H1 (cell line): Measurements from ENCODE around the gene RPRD1A. TPM values are rescaled to one million over a fixed set of nuclear protein-coding genes. Genes with fewer than 3 reads are reported as not detected.

ENCODE experiments used
- CTCF ChIA-PET: fragments of 300-600 bp; sonication (Branson Sonifier 250); formaldehyde crosslinking; loops from one replicate; lab custom pipeline; 2021; ENCODE audit not compliant: partially characterized antibody; lab: Charles Lee
- POLR2A ChIA-PET: fragments of 300-600 bp; sonication (Branson Sonifier 250); formaldehyde crosslinking; loops from one replicate; lab custom pipeline; 2021; ENCODE audit warnings: inconsistent platforms; ENCODE audit not compliant: partially characterized antibody; lab: Charles Lee
- DNase-seq, 2 experiments: peaks; one replicate each; pipeline versions ENCODE4 v3.0.0 to v3.0.0-alpha.2; 2010 to 2022; ENCODE audit warnings: low spot score in 2 of 2, low read depth in 1 of 2, mixed read lengths in 1 of 2
- FAIRE-seq: peaks from 2 replicates; lab custom pipeline; 2011; peaks lifted over from hg19 to GRCh38; lab: Jason Lieb, UNC
- H2AFZ ChIP-seq: 2 replicates; pipeline ENCODE4 v1.8.1; 2012; ENCODE audit warnings: low read length, inconsistent platforms
- H2AK5ac ChIP-seq: 2 replicates; pipeline ENCODE4 v1.6.1; 2013; ENCODE audit warnings: low read depth, low read length
- H2BK120ac ChIP-seq: replicated peaks from 2 replicates; pipeline ENCODE3; 2013; ENCODE audit warnings: low read depth, low read length, inconsistent platforms
- H2BK12ac ChIP-seq: 2 replicates; pipeline ENCODE4 v1.6.1; 2013; ENCODE audit warnings: low read depth, low read length
- H2BK15ac ChIP-seq: 2 replicates; pipeline ENCODE4 v1.6.1; 2013; ENCODE audit warnings: low read length
- H2BK20ac ChIP-seq: 2 replicates; pipeline ENCODE4 v1.6.1; 2013; ENCODE audit warnings: low read length
- H2BK5ac ChIP-seq: 2 replicates; pipeline ENCODE4 v1.6.1; 2013; ENCODE audit warnings: low read depth, low read length
- H3K14ac ChIP-seq: 2 replicates; pipeline ENCODE4 v1.6.1; 2013; ENCODE audit warnings: inconsistent platforms; ENCODE audit not compliant: insufficient read length
- H3K18ac ChIP-seq: 2 replicates; pipeline ENCODE4 v1.6.1; 2013; ENCODE audit warnings: low read length; ENCODE audit errors: extremely low read depth
- H3K23ac ChIP-seq: 2 replicates; pipeline ENCODE4 v1.6.1; 2013; ENCODE audit warnings: inconsistent platforms; ENCODE audit not compliant: insufficient read length
- H3K23me2 ChIP-seq: 2 replicates; pipeline ENCODE4 v1.6.1; 2013; ENCODE audit warnings: low read depth, low read length
- H3K27ac ChIP-seq: 2 replicates; pipeline ENCODE4 v1.6.1; 2011; ENCODE audit warnings: low read depth, low read length, inconsistent platforms
- H3K27me3 ChIP-seq, 4 experiments: replicated peaks in 1 of 4; 1 replicate in 1 of 4; 2 replicates in 3 of 4; pipeline versions ENCODE4 v1.6.1 to v1.8.1; 2011 to 2013; ENCODE audit warnings: low read length in 3 of 4, mild to moderate bottlenecking in 3 of 4, inconsistent platforms in 2 of 4, mixed read lengths in 2 of 4, moderate library complexity in 1 of 4; ENCODE audit not compliant: control insufficient read depth in 3 of 4, insufficient read depth in 3 of 4; ENCODE audit errors: extremely low read depth in 1 of 4
- H3K36me3 ChIP-seq, 4 experiments: 2 replicates each; pipeline versions ENCODE4 v1.6.1 to v1.8.1; 2011 to 2013; ENCODE audit warnings: mild to moderate bottlenecking in 4 of 4, low read length in 3 of 4, moderate library complexity in 2 of 4, control low read depth in 1 of 4, inconsistent platforms in 1 of 4; ENCODE audit not compliant: insufficient read depth in 4 of 4, control insufficient read depth in 2 of 4
- H3K4ac ChIP-seq: replicated peaks from 2 replicates; pipeline ENCODE3; 2013; ENCODE audit warnings: low read length, low read depth, mixed read lengths, inconsistent platforms; ENCODE audit not compliant: insufficient read length
- H3K4me1 ChIP-seq, 4 experiments: replicated peaks in 1 of 4; 1 replicate in 1 of 4; 2 replicates in 3 of 4; pipeline versions ENCODE4 v1.6.1 to v1.8.1; 2011 to 2013; ENCODE audit warnings: low read length in 3 of 4, inconsistent platforms in 2 of 4, mixed read lengths in 1 of 4; ENCODE audit not compliant: insufficient read depth in 4 of 4, control insufficient read depth in 3 of 4
- H3K4me2 ChIP-seq, 2 experiments: 2 replicates each; pipeline versions ENCODE4 v1.6.1 to v1.8.1; 2011 to 2013; ENCODE audit warnings: low read depth in 2 of 2, low read length in 2 of 2, control low read depth in 1 of 2, inconsistent platforms in 1 of 2, mild to moderate bottlenecking in 1 of 2; ENCODE audit not compliant: insufficient read depth in 1 of 2
- H3K4me3 ChIP-seq, 4 experiments: fragments of 200-600, 300-600 bp in 1 of 4; sonication (generic), shearing (Covaris generic), sonication (Bioruptor Twin) in 1 of 4; 2 replicates each; pipeline versions ENCODE4 v1.5.1 to v1.8.1; 2011 to 2016; ENCODE audit warnings: low read length in 4 of 4, low read depth in 3 of 4, control low read depth in 2 of 4, inconsistent platforms in 2 of 4, mild to moderate bottlenecking in 2 of 4, mixed read lengths in 1 of 4, moderate library complexity in 1 of 4; ENCODE audit not compliant: insufficient read depth in 2 of 4; ENCODE audit errors: extremely low read depth in 1 of 4
- H3K56ac ChIP-seq: replicated peaks from 2 replicates; pipeline ENCODE3; 2013; ENCODE audit warnings: low read depth, mild to moderate bottlenecking, mixed read lengths, low read length, inconsistent platforms; ENCODE audit not compliant: insufficient read length
- H3K79me1 ChIP-seq: 2 replicates; pipeline ENCODE4 v1.6.1; 2013; ENCODE audit warnings: low read depth, low read length, control low read depth
- H3K79me2 ChIP-seq, 2 experiments: 2 replicates each; pipeline versions ENCODE4 v1.6.1 to v1.8.1; 2012 to 2013; ENCODE audit warnings: low read length in 2 of 2, mild to moderate bottlenecking in 2 of 2, inconsistent platforms in 1 of 2; ENCODE audit not compliant: insufficient read depth in 2 of 2, control insufficient read depth in 1 of 2
- H3K9ac ChIP-seq, 4 experiments: replicated peaks in 1 of 4; 1 replicate in 1 of 4; 2 replicates in 3 of 4; pipeline versions ENCODE4 v1.6.1 to v1.8.1; 2011 to 2013; ENCODE audit warnings: low read depth in 3 of 4, low read length in 3 of 4, control low read depth in 2 of 4, mild to moderate bottlenecking in 2 of 4, moderate library complexity in 2 of 4, inconsistent platforms in 1 of 4; ENCODE audit errors: extremely low read depth in 1 of 4
- H3K9me3 ChIP-seq, 2 experiments: 2 replicates each; pipeline versions ENCODE4 v1.6.1 to v1.8.1; 2012 to 2013; ENCODE audit warnings: mild to moderate bottlenecking in 2 of 2, moderate library complexity in 2 of 2, control low read depth in 1 of 2, inconsistent platforms in 1 of 2, low read depth in 1 of 2, low read length in 1 of 2, mixed read lengths in 1 of 2; ENCODE audit not compliant: insufficient read depth in 2 of 2
- H4K20me1 ChIP-seq, 2 experiments: replicated peaks in 1 of 2; 2 replicates each; pipeline versions ENCODE3 to v1.8.1; 2011 to 2013; ENCODE audit warnings: inconsistent platforms in 2 of 2, low read length in 2 of 2, mild to moderate bottlenecking in 1 of 2; ENCODE audit not compliant: insufficient read depth in 2 of 2, control insufficient read depth in 1 of 2
- H4K5ac ChIP-seq: 2 replicates; pipeline ENCODE4 v1.6.1; 2013; ENCODE audit warnings: low read length, low read depth, mixed read lengths, inconsistent platforms; ENCODE audit not compliant: insufficient read length
- H4K8ac ChIP-seq: 2 replicates; pipeline ENCODE4 v1.8.0; 2013; ENCODE audit warnings: mild to moderate bottlenecking, moderate library complexity, low read length, inconsistent platforms; ENCODE audit not compliant: insufficient read depth; ENCODE audit errors: extremely low read depth
- H4K91ac ChIP-seq: replicated peaks from 2 replicates; pipeline ENCODE3; 2013; ENCODE audit warnings: low read length, mixed read lengths, inconsistent platforms; ENCODE audit not compliant: insufficient read length
- CBX5 ChIP-seq: fragments of 300-800, 300-1000 bp; sonication (generic); IDR thresholded peaks from 2 replicates; pipeline ENCODE4 v1.7.1; 2016; ENCODE audit warnings: antibody characterized with exemption, low read length, low read depth
- KDM5A ChIP-seq: fragments of 200-600 bp; IDR thresholded peaks from 2 replicates; pipeline ENCODE4 v1.7.1; 2012; ENCODE audit warnings: mild to moderate bottlenecking, low read length, inconsistent platforms, mixed read lengths
- POLR2AphosphoS5 ChIP-seq: IDR thresholded peaks from 2 replicates; pipeline ENCODE4 v1.6.1; 2011; ENCODE audit warnings: low read depth, low read length
- RFX5 ChIP-seq: IDR thresholded peaks from 2 replicates; pipeline ENCODE4 v1.6.1; 2011; ENCODE audit warnings: low read depth, low read length, improper control_type of control experiment, borderline replicate concordance
- SAP30 ChIP-seq: fragments of 300-600 bp; sonication (generic); IDR thresholded peaks from 2 replicates; pipeline ENCODE4 v1.7.1; 2012; ENCODE audit warnings: low read length, moderate library complexity, mild to moderate bottlenecking, inconsistent platforms; ENCODE audit not compliant: insufficient read depth, insufficient replicate concordance
- SIN3A ChIP-seq, 2 experiments: IDR thresholded peaks in 1 of 2; conservative IDR thresholded peaks in 1 of 2; 2 replicates each; pipeline ENCODE4 v1.6.1; 2011 to 2012; ENCODE audit warnings: low read length in 2 of 2, improper control_type of control experiment in 1 of 2, low read depth in 1 of 2, mild to moderate bottlenecking in 1 of 2
- SP1 ChIP-seq: IDR thresholded peaks from 2 replicates; pipeline ENCODE4 v1.6.1; 2011; ENCODE audit warnings: low read depth, low read length
- SRF ChIP-seq: IDR thresholded peaks from 2 replicates; pipeline ENCODE4 v1.6.1; 2011; ENCODE audit warnings: mild to moderate bottlenecking, low read depth, low read length, moderate library complexity
- SUZ12 ChIP-seq: fragments of 200-600 bp; sonication (generic); IDR thresholded peaks from 2 replicates; pipeline ENCODE4 v1.6.1; 2012; ENCODE audit warnings: mild to moderate bottlenecking, inconsistent platforms, low read length, moderate library complexity, mixed read lengths
- TBP ChIP-seq: IDR thresholded peaks from 2 replicates; pipeline ENCODE4 v1.6.1; 2011; ENCODE audit warnings: low read depth, low read length, improper control_type of control experiment
- YY1 ChIP-seq: IDR thresholded peaks from 2 replicates; pipeline ENCODE4 v1.6.1; 2011; ENCODE audit warnings: low read depth, mild to moderate bottlenecking, low read length
- WGBS, 2 experiments: shearing (Covaris generic) in 1 of 2; methylation state at CpG; one replicate each; pipeline versions ENCODE4 v1.1.6 to v1.1.7; 2013 to 2015; ENCODE audit warnings: low lambda C conversion rate in 2 of 2, mixed read lengths in 2 of 2, inconsistent platforms in 1 of 2, low coverage in 1 of 2, missing lambda C conversion rate in 1 of 2; ENCODE audit not compliant: insufficient replicate concordance in 2 of 2, insufficient coverage in 1 of 2, insufficient read length in 1 of 2; ENCODE audit errors: extremely low coverage in 1 of 2, missing lambda C conversion rate in 1 of 2; 5-methylcytosine and 5-hydroxymethylcytosine counted together
- polyA plus RNA-seq, 7 experiments: library from polyadenylated mRNA; depleted of rRNA in 3 of 7; stranded (reverse) in 5 of 7; unstranded in 2 of 7; fragments of >200 nt in 5 of 7; fragments of 200-250 nt in 2 of 7; gene quantifications; 1 replicate in 5 of 7; 2 replicates in 1 of 7; 4 replicates in 1 of 7; pipeline versions ENCODE4 v1.2.1 to v1.2.3, GENCODE V29; 2011 to 2013; ENCODE audit warnings: missing spikeins in 2 of 7, mixed read lengths in 2 of 7
- total RNA-seq: library from RNA; stranded (reverse); fragmentation: NEBNext Ultra II Directional; extraction: Animal tissue kit (Norgen Biotek cat#: 25700); gene quantifications from 2 replicates; pipeline ENCODE4 v1.2.1, GENCODE V29; 2021

RPRD1A gene
- total and polyA plus RNA-seq, 2 of the 8 experiments (the other 6 are each of a cell fraction or from before 2014, with no cell fraction given) = 40.5 to 106 TPM

GRCh38 chr18:36083729-36084128 is 16.4 kb upstream of the RPRD1A start:
- ChIA-PET POLR2A (no interaction called here), CTCF (interaction anchor here (0.6 to 1.3 kb wide), 2 partner anchors 12 to 53 kb away, joined by 3 to 4 read pairs; no protein-coding TSS in a partner anchor)
- H4K20me1 ChIP-seq = no peaks in the 10 kb centered on the region
- no peak overlapping the region for H2BK20ac ChIP-seq
- no peak overlapping the region for H4K8ac ChIP-seq
- no peaks in the 10 kb centered on the region for H3K79me2 ChIP-seq
- no peak overlapping the region for H3K18ac ChIP-seq
- no peaks in the 10 kb centered on the region for H3K27me3 ChIP-seq
- no peak for TF ChIP-seq TBP
- TF ChIP-seq SUZ12 = no peak
- TF ChIP-seq RFX5 = no peak
- TF ChIP-seq YY1 = no peak
- TF ChIP-seq SIN3A (conservative IDR thresholded peaks at IDR 0.05 in 1 of 2, IDR thresholded peaks at IDR 0.05 in 1 of 2; ENCODE audit: low read depth in 1 of 2, low read length in 2 of 2) = no peak
- TF ChIP-seq POLR2AphosphoS5 = no peak
- TF ChIP-seq SAP30 = no peak
- TF ChIP-seq KDM5A = no peak
- no peak for TF ChIP-seq SP1
- no peak for TF ChIP-seq CBX5
- TF ChIP-seq SRF = no peak
- no peak overlapping the region for H2AFZ ChIP-seq
- no peak overlapping the region for H2BK120ac ChIP-seq
- no peak overlapping the region for H4K5ac ChIP-seq
- H3K4me2 ChIP-seq = no peak overlapping the region
- no peak overlapping the region for H2BK15ac ChIP-seq
- no peak overlapping the region for H3K23ac ChIP-seq
- H3K27ac ChIP-seq = no peak overlapping the region
- H3K36me3 ChIP-seq = no peaks in the 10 kb centered on the region
- 98% methylated on average over 2 of the region's 2 CpGs; no CpG with 5 or more reads in 1 of the 2 experiments for WGBS, 2 experiments
- H3K4me3 ChIP-seq = no peak overlapping the region
- no peak overlapping the region for H3K4ac ChIP-seq
- FAIRE-seq (no peak), DNase-seq (no peak)
- H3K23me2 ChIP-seq = no peaks in the 10 kb centered on the region
- no peak overlapping the region for H3K9ac ChIP-seq
- H2BK12ac ChIP-seq = no peak overlapping the region
- no peak overlapping the region for H2BK5ac ChIP-seq
- no peaks in the 10 kb centered on the region for H3K79me1 ChIP-seq
- H3K9me3 ChIP-seq = peaks cover 0 to 8% of the 10 kb centered on the region in 2 experiments; a peak in 1 of 4 replicates
- H3K56ac ChIP-seq = no peak overlapping the region
- no peak overlapping the region for H3K14ac ChIP-seq
- H4K91ac ChIP-seq = no peak overlapping the region
- H2AK5ac ChIP-seq = no peak overlapping the region
- no peaks in the 10 kb centered on the region for H3K4me1 ChIP-seq
